Endometrium (tissue), 2 donors: ENCODE results near the gene CFDP1.
A peak's percentile ranks its signal among the peaks of the same experiment; 100 is the strongest.

Experiments used
- FAIRE-seq: peaks from 2 replicates; lab custom pipeline; 2012; peaks lifted over from hg19 to GRCh38; lab: Jason Lieb, UNC
- donor health status: control.
- donor health status: control.

The CFDP1 gene

GRCh38 chr16:75264999-75265910 lies 168.0 kb downstream of the CFDP1 start:
- FAIRE-seq, result no peak

GRCh38 chr16:75264457-75264998 lies 168.8 kb downstream of the CFDP1 start:
- peak; percentile 43 for FAIRE-seq

GRCh38 chr16:75263963-75264445 lies 169.3 kb downstream of the CFDP1 start:
- FAIRE-seq, result no peak

GRCh38 chr16:75263291-75263962 lies 169.9 kb downstream of the CFDP1 start:
- no peak for FAIRE-seq

GRCh38 chr16:75262800-75263127 lies 170.5 kb downstream of the CFDP1 start:
- FAIRE-seq, result no peak

- FAIRE-seq, result no peak
These were observed 171.1 kb downstream of the CFDP1 start for GRCh38 chr16:75262104-75262799.

GRCh38 chr16:75261590-75262078 lies 171.7 kb downstream of the CFDP1 start:
- no peak for FAIRE-seq

GRCh38 chr16:75260851-75261589 lies 172.3 kb downstream of the CFDP1 start:
- no peak for FAIRE-seq

GRCh38 chr16:75258807-75259141 lies 174.5 kb downstream of the CFDP1 start:
- no peak for FAIRE-seq

- FAIRE-seq, result no peak
These were observed 175.2 kb downstream of the CFDP1 start for GRCh38 chr16:75257886-75258806.

GRCh38 chr16:75256696-75257343 lies 176.5 kb downstream of the CFDP1 start:
- no peak for FAIRE-seq

GRCh38 chr16:75256059-75256571 lies 177.2 kb downstream of the CFDP1 start:
- no peak for FAIRE-seq

- FAIRE-seq, result no peak
These were observed 178.9 kb downstream of the CFDP1 start for GRCh38 chr16:75254359-75254837.

GRCh38 chr16:75252946-75253911 lies 180.1 kb downstream of the CFDP1 start:
- FAIRE-seq, result no peak

- FAIRE-seq, result no peak
These were observed 181.0 kb downstream of the CFDP1 start for GRCh38 chr16:75252049-75252864.

- FAIRE-seq, result no peak
These were observed 181.8 kb downstream of the CFDP1 start, which contains the start of gene BCAR1 for GRCh38 chr16:75251280-75252048. TSS of gene BCAR1 (minus strand) at chr16:75251624. CDS start at chr16:75251482, 142 bp downstream.
